Activated T-helper 1 cell treated with anti-CD3 and anti-CD28 coated beads, Interleukin-12 subunit alpha, Interleukin-12 subunit beta, Interleukin-2, Interleukin-4 antibody, amounts not matched to agents 30 ng/mL and 10 ng/mL and 1 ng/mL, durations not matched to agents 14 hours and 24 hours and 36 hours (primary cell): ENCODE results near the gene CTDSP2. TPM values are rescaled to one million over a fixed set of nuclear protein-coding genes. Genes with fewer than 3 reads are reported as not detected.
"Not testable (repeated sequence)": the region's sequence is repeated elsewhere in the genome, so short reads cannot be mapped to it uniquely, and the experiment has no call there.

Experiments used
- DNase-seq: peaks from one replicate; pipeline ENCODE4 v3.0.0; 2021; ENCODE audit warnings: low spot score
- H3K27ac Mint-ChIP-seq: one replicate; pipeline ENCODE4 v1.8.0; 2021; ENCODE audit warnings: mild to moderate bottlenecking, mixed read lengths
- H3K27me3 Mint-ChIP-seq: one replicate; pipeline ENCODE4 v1.8.0; 2022; ENCODE audit warnings: mild to moderate bottlenecking, moderate library complexity, mixed read lengths; ENCODE audit not compliant: insufficient read depth
- H3K36me3 Mint-ChIP-seq: one replicate; pipeline ENCODE4 v1.8.0; 2021; ENCODE audit warnings: low read depth, mixed read lengths
- H3K4me1 Mint-ChIP-seq: one replicate; pipeline ENCODE4 v1.8.0; 2021; ENCODE audit warnings: low read depth, mixed read lengths
- H3K4me3 Mint-ChIP-seq: one replicate; pipeline ENCODE4 v1.8.0; 2021; ENCODE audit warnings: mild to moderate bottlenecking, moderate library complexity, mixed read lengths
- H3K9me3 Mint-ChIP-seq: one replicate; pipeline ENCODE4 v1.8.0; 2021; ENCODE audit warnings: mixed read lengths
- intact Hi-C: fragments of 100-400 bp; cut with micrococcal nuclease; formaldehyde crosslinking; loops from one replicate; pipeline ENCODE4 v1.15.1; 2024
- total RNA-seq: library from RNA; stranded (reverse); gene quantifications from 2 replicates; pipeline ENCODE4 v1.2.3, GENCODE V29; 2022

CTDSP2 gene
- total RNA-seq, 1 donor from 2014 or later: 96.5 TPM

- no peaks in the 10 kb centered on the region for H3K9me3 Mint-ChIP-seq
- peaks cover 40% of the 10 kb centered on the region for H3K36me3 Mint-ChIP-seq
- H3K27me3 Mint-ChIP-seq: no peaks in the 10 kb centered on the region
- no peak overlapping the region for H3K4me3 Mint-ChIP-seq
- intact Hi-C loops: no loop called here
- no peak for DNase-seq
- no peaks in the 10 kb centered on the region for H3K4me1 Mint-ChIP-seq
- H3K27ac Mint-ChIP-seq: no peak overlapping the region
These were observed 24.9 kb downstream of the CTDSP2 start for GRCh38 chr12:57821474-57822214.

- H3K27me3 Mint-ChIP-seq, H3K9me3 Mint-ChIP-seq, H3K4me3 Mint-ChIP-seq, H3K4me1 Mint-ChIP-seq, DNase-seq, H3K27ac Mint-ChIP-seq, intact Hi-C loops: not testable (repeated sequence)
- peaks cover 38% of the 10 kb centered on the region for H3K36me3 Mint-ChIP-seq
These were observed 25.5 kb downstream of the CTDSP2 start for GRCh38 chr12:57821015-57821414.

- intact Hi-C loops, H3K27ac Mint-ChIP-seq, H3K27me3 Mint-ChIP-seq, H3K4me1 Mint-ChIP-seq, H3K4me3 Mint-ChIP-seq, DNase-seq, H3K9me3 Mint-ChIP-seq: not testable (repeated sequence)
- H3K36me3 Mint-ChIP-seq: peaks cover 31% of the 10 kb centered on the region
These were observed 26.4 kb downstream of the CTDSP2 start for GRCh38 chr12:57820119-57820518.

GRCh38 chr12:57817990-57818331 lies 28.6 kb downstream of the CTDSP2 start:
- intact Hi-C loops, H3K27ac Mint-ChIP-seq, H3K27me3 Mint-ChIP-seq, H3K9me3 Mint-ChIP-seq, DNase-seq, H3K4me1 Mint-ChIP-seq, H3K4me3 Mint-ChIP-seq: not testable (repeated sequence)
- peaks cover 18% of the 10 kb centered on the region for H3K36me3 Mint-ChIP-seq

- intact Hi-C loops: no loop called here
- H3K36me3 Mint-ChIP-seq: peaks cover 15% of the 10 kb centered on the region
- H3K9me3 Mint-ChIP-seq: no peaks in the 10 kb centered on the region
- H3K27ac Mint-ChIP-seq: no peak overlapping the region
- H3K27me3 Mint-ChIP-seq: no peaks in the 10 kb centered on the region
- no peaks in the 10 kb centered on the region for H3K4me1 Mint-ChIP-seq
- no peak for DNase-seq
- H3K4me3 Mint-ChIP-seq: no peak overlapping the region
These were observed 29.1 kb downstream of the CTDSP2 start for GRCh38 chr12:57817261-57817989.

GRCh38 chr12:57816855-57817151 lies 29.7 kb downstream of the CTDSP2 start:
- intact Hi-C loops: no loop called here
- H3K4me1 Mint-ChIP-seq: no peaks in the 10 kb centered on the region
- no peak for DNase-seq
- no peak overlapping the region for H3K4me3 Mint-ChIP-seq
- H3K9me3 Mint-ChIP-seq: no peaks in the 10 kb centered on the region
- H3K36me3 Mint-ChIP-seq: peaks cover 11% of the 10 kb centered on the region
- H3K27ac Mint-ChIP-seq: no peak overlapping the region
- no peaks in the 10 kb centered on the region for H3K27me3 Mint-ChIP-seq

GRCh38 chr12:57816001-57816854 lies 30.3 kb downstream of the CTDSP2 start:
- no peaks in the 10 kb centered on the region for H3K4me1 Mint-ChIP-seq
- H3K4me3 Mint-ChIP-seq: no peak overlapping the region
- H3K27me3 Mint-ChIP-seq: no peaks in the 10 kb centered on the region
- H3K36me3 Mint-ChIP-seq: peaks cover 11% of the 10 kb centered on the region
- DNase-seq: no peak
- no peak overlapping the region for H3K27ac Mint-ChIP-seq
- intact Hi-C loops: no loop called here
- no peaks in the 10 kb centered on the region for H3K9me3 Mint-ChIP-seq

GRCh38 chr12:57815177-57816000 lies 31.1 kb downstream of the CTDSP2 start:
- H3K27ac Mint-ChIP-seq: no peak overlapping the region
- H3K4me3 Mint-ChIP-seq: no peak overlapping the region
- intact Hi-C loops: no loop called here
- no peaks in the 10 kb centered on the region for H3K4me1 Mint-ChIP-seq
- DNase-seq: no peak
- H3K36me3 Mint-ChIP-seq: peaks cover 5% of the 10 kb centered on the region
- no peaks in the 10 kb centered on the region for H3K9me3 Mint-ChIP-seq
- no peaks in the 10 kb centered on the region for H3K27me3 Mint-ChIP-seq

GRCh38 chr12:57813971-57814772 lies 32.4 kb downstream of the CTDSP2 start:
- Mint-ChIP-seq H3K27me3 (no peaks in the 10 kb centered on the region), H3K4me1 (no peaks in the 10 kb centered on the region), H3K4me3 (no peak overlapping the region), H3K27ac (no peak overlapping the region), H3K36me3 (peaks cover 5% of the 10 kb centered on the region), H3K9me3 (no peaks in the 10 kb centered on the region)
- no peak for DNase-seq
- intact Hi-C loops: no loop called here

GRCh38 chr12:57813111-57813970 lies 33.2 kb downstream of the CTDSP2 start:
- peaks cover 3% of the 10 kb centered on the region for H3K36me3 Mint-ChIP-seq
- H3K27me3 Mint-ChIP-seq: no peaks in the 10 kb centered on the region
- H3K9me3 Mint-ChIP-seq: no peaks in the 10 kb centered on the region
- no peak for DNase-seq
- no peaks in the 10 kb centered on the region for H3K4me1 Mint-ChIP-seq
- H3K4me3 Mint-ChIP-seq: no peak overlapping the region
- intact Hi-C loops: no loop called here
- H3K27ac Mint-ChIP-seq: no peak overlapping the region

GRCh38 chr12:57811028-57811755 lies 35.3 kb downstream of the CTDSP2 start:
- Mint-ChIP-seq H3K4me1 (no peaks in the 10 kb centered on the region), H3K27me3 (no peaks in the 10 kb centered on the region), H3K36me3 (peaks cover 5% of the 10 kb centered on the region), H3K4me3 (no peak overlapping the region), H3K9me3 (no peaks in the 10 kb centered on the region), H3K27ac (no peak overlapping the region)
- DNase-seq: no peak
- intact Hi-C loops: no loop called here
